A172 (cell line): Measurements from ENCODE around the gene MUS81. TPM values are rescaled to one million over a fixed set of nuclear protein-coding genes. Genes with fewer than 3 reads are reported as not detected.

ENCODE experiments used
- total RNA-seq: library from RNA; depleted of rRNA; stranded (reverse); fragments of >200 nt; shearing (Covaris generic); gene quantifications from 2 replicates; pipeline ENCODE4 v1.2.3, GENCODE V29; 2014; rRNA removed

MUS81 gene
- total RNA-seq, 1 experiment from 2014 or later = 35.3 TPM

Other genes starting within 250 kb of the MUS81 start
- gene MAP3K11, start 246.2 kb upstream of the MUS81 start, total RNA-seq = 38.2 and 39.2 TPM in 2 replicates
- 19.6 and 20.1 TPM in 2 replicates for gene PCNX3, start 244.7 kb upstream of the MUS81 start, total RNA-seq
- gene SIPA1, start 222.3 kb upstream of the MUS81 start, total RNA-seq = 10.4 and 19.5 TPM in 2 replicates
- gene RELA, start 197.5 kb upstream of the MUS81 start, total RNA-seq = 24.9 and 29.7 TPM in 2 replicates
- 26.1 and 37.3 TPM in 2 replicates for gene KAT5, start 148.2 kb upstream of the MUS81 start, total RNA-seq
- 81.0 and 84.7 TPM in 2 replicates for gene RNASEH2C, start 139.6 kb upstream of the MUS81 start, total RNA-seq
- gene AP5B1, start 79.5 kb upstream of the MUS81 start, total RNA-seq = 13.2 and 14.8 TPM in 2 replicates
- not detected in 2 replicates for gene OVOL1, start 73.4 kb upstream of the MUS81 start, total RNA-seq
- gene SNX32, start 26.5 kb upstream of the MUS81 start, total RNA-seq = not detected in 2 replicates
- gene CFL1, start 2.3 kb upstream of the MUS81 start, total RNA-seq = 1,263 and 1,396 TPM in 2 replicates
- gene EFEMP2, start 12.4 kb downstream of the MUS81 start, total RNA-seq = 48.5 and 56.8 TPM in 2 replicates
- gene CTSW, start 19.4 kb downstream of the MUS81 start, total RNA-seq = 0.79 and 1.8 TPM in 2 replicates
- 131 and 171 TPM in 2 replicates for gene FIBP, start 28.0 kb downstream of the MUS81 start, total RNA-seq
- gene CCDC85B, start 30.2 kb downstream of the MUS81 start, total RNA-seq = 27.3 and 28.0 TPM in 2 replicates
- gene FOSL1, start 40.0 kb downstream of the MUS81 start, total RNA-seq = 71.3 and 109 TPM in 2 replicates
- 22.2 and 27.3 TPM in 2 replicates for gene C11orf68, start 58.6 kb downstream of the MUS81 start, total RNA-seq
- 259 and 262 TPM in 2 replicates for gene DRAP1, start 59.0 kb downstream of the MUS81 start, total RNA-seq
- not detected in 2 replicates for gene TSGA10IP, start 85.0 kb downstream of the MUS81 start, total RNA-seq
- gene SART1, start 101.3 kb downstream of the MUS81 start, total RNA-seq = 35.8 and 54.8 TPM in 2 replicates
- gene EIF1AD, start 141.7 kb downstream of the MUS81 start, total RNA-seq = 45.6 and 54.5 TPM in 2 replicates
- gene BANF1, start 142.1 kb downstream of the MUS81 start, total RNA-seq = 53.2 and 72.3 TPM in 2 replicates
- not detected in 2 replicates for gene CST6, start 151.6 kb downstream of the MUS81 start, total RNA-seq
- gene CATSPER1, start 166.0 kb downstream of the MUS81 start, total RNA-seq = 0.29 and 0.41 TPM in 2 replicates
- gene GAL3ST3, start 188.7 kb downstream of the MUS81 start, total RNA-seq = not detected in 2 replicates
- 172 and 177 TPM in 2 replicates for gene SF3B2, start 191.9 kb downstream of the MUS81 start, total RNA-seq
- gene PACS1, start 209.8 kb downstream of the MUS81 start, total RNA-seq = 15.1 and 18.0 TPM in 2 replicates